ENCODE data around the gene ANK3.

DNA sequence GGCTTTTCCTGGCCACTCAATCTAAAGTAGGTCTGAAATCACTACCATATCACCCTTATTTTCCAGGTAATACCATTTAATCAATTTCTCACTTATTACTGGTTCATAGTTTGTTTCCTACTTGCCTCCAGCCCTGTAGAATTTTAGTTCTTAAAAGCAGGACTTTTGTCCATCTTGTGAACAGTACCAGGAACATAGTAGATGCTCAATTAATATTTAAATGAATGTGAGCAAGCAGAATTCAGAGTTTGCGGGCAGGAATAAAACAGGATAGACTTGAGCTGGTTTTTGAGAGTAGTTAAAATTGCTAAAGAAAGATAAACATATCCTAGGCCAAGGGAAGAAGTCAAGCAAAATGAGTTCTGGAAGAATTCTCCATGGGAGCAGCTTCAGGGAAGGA lies 77.9 kb downstream of the ANK3 start:
- TF ChIP-seq EZH2 (IDR thresholded peaks at IDR 0.05; ENCODE audit: insufficient read depth, poor library complexity, severe bottlenecking) (no peak), EZH2phosphoT487 (IDR thresholded peaks at IDR 0.05; ENCODE audit: insufficient read depth, low read depth) (no peak)
